ENCODE data around the gene KDM3B. TPM values are rescaled to one million over a fixed set of nuclear protein-coding genes. Genes with fewer than 3 reads are reported as not detected.

KDM3B gene
- total RNA-seq, 2 donors from 2014 or later, result 61.2 to 85.1 TPM

Small RNA genes within 50 kb of the gene (small RNA-seq; reads per million reads assigned to genes)
- 0 reads per million in 2 donors for gene AC113403.1

Other genes starting within 250 kb of the KDM3B start
- gene NME5, start 213.3 kb upstream of the KDM3B start, total RNA-seq, result 1 to 10 TPM; 5.8 to 6.6 TPM
- gene BRD8, start 174.1 kb upstream of the KDM3B start, total RNA-seq, result 10 to 100 TPM; 47.1 to 75.5 TPM
- gene KIF20A, start 173.6 kb upstream of the KDM3B start, total RNA-seq, result 1 to 10 TPM in 1 of 2 donors, under 1 TPM in 1; 0.77 to 8.0 TPM
- 10 to 100 TPM; 14.7 to 23.9 TPM for gene CDC23, start 139.4 kb upstream of the KDM3B start, total RNA-seq
- gene GFRA3, start 78.1 kb upstream of the KDM3B start, total RNA-seq, result 1 to 10 TPM in 1 of 2 donors, not detected in 1; 1.9 TPM
- 1 to 10 TPM in 1 of 2 donors, under 1 TPM in 1; 0.14 to 3.2 TPM for gene CDC25C, start 20.9 kb upstream of the KDM3B start, total RNA-seq
- 10 to 100 TPM; 32.9 to 81.0 TPM for gene FAM53C, start 14.4 kb upstream of the KDM3B start, total RNA-seq
- gene REEP2, start 86.4 kb downstream of the KDM3B start, total RNA-seq, result 10 to 100 TPM in 1 of 2 donors, 1 to 10 TPM in 1; 4.1 to 21.2 TPM
- gene EGR1, start 112.8 kb downstream of the KDM3B start, total RNA-seq, result 10 to 100 TPM; 12.2 to 19.5 TPM
- gene ETF1, start 190.6 kb downstream of the KDM3B start, total RNA-seq, result 10 to 100 TPM; 58.0 to 64.1 TPM
- gene HSPA9, start 222.7 kb downstream of the KDM3B start, total RNA-seq, result 100 to 1,000 TPM; 273 to 331 TPM

Measured in prostate gland (tissue), 2 donors.